Common myeloid progenitor, CD34-positive (primary cell): Measurements from ENCODE around the gene TMEM201.
A peak's percentile ranks its signal among the peaks of the same experiment; 100 is the strongest.
"Not testable (repeated sequence)": the region's sequence is repeated elsewhere in the genome, so short reads cannot be mapped to it uniquely, and the experiment has no call there.

ENCODE experiments used
- CTCF ChIA-PET: fragments of 350-600 bp; sonication (Branson Sonifier 250); formaldehyde crosslinking; loops from one replicate; lab custom pipeline; 2021; ENCODE audit warnings: antibody characterized with exemption; lab: Charles Lee
- POLR2A ChIA-PET: fragments of 350-600 bp; sonication (Branson Sonifier 250); formaldehyde crosslinking; loops from one replicate; lab custom pipeline; 2021; ENCODE audit warnings: antibody characterized with exemption; lab: Charles Lee
- DNase-seq, 3 donors: peaks; one replicate each; pipeline versions ENCODE4 v3.0.0 to v3.0.0-alpha.2; 2013
- H3K27ac ChIP-seq, 2 experiments: 1 replicate in 1 of 2; 2 replicates in 1 of 2; pipeline ENCODE4 v1.7.0; 2013; ENCODE audit warnings: inconsistent platforms in 2 of 2, low read length in 2 of 2, mild to moderate bottlenecking in 2 of 2, low read depth in 1 of 2, moderate library complexity in 1 of 2; ENCODE audit not compliant: severe bottlenecking in 2 of 2, insufficient read depth in 1 of 2, poor library complexity in 1 of 2
- H3K27me3 ChIP-seq, 5 experiments: replicated peaks in 2 of 5; 1 replicate in 3 of 5; 2 replicates in 2 of 5; pipeline versions ENCODE4 v1.6.1 to v1.7.0; 2013; ENCODE audit warnings: low read length in 4 of 5, mild to moderate bottlenecking in 2 of 5, moderate library complexity in 2 of 5, inconsistent platforms in 1 of 5; ENCODE audit not compliant: insufficient read depth in 5 of 5, control insufficient read depth in 4 of 5
- H3K36me3 ChIP-seq, 4 experiments: 1 replicate in 2 of 4; 2 replicates in 2 of 4; pipeline versions ENCODE4 v1.6.1 to v1.7.0; 2013; ENCODE audit warnings: low read length in 3 of 4, control low read depth in 1 of 4, mild to moderate bottlenecking in 1 of 4; ENCODE audit not compliant: control insufficient read depth in 4 of 4, insufficient read depth in 4 of 4
- H3K4me1 ChIP-seq, 4 experiments: 1 replicate in 3 of 4; 2 replicates in 1 of 4; pipeline versions ENCODE4 v1.6.1 to v1.7.1; 2013; ENCODE audit warnings: low read length in 3 of 4, mild to moderate bottlenecking in 3 of 4, control low read depth in 1 of 4, inconsistent platforms in 1 of 4, moderate library complexity in 1 of 4; ENCODE audit not compliant: control insufficient read depth in 4 of 4, insufficient read depth in 4 of 4; ENCODE audit errors: control extremely low read depth in 1 of 4
- H3K4me3 ChIP-seq, 7 experiments: 1 replicate in 4 of 7; 2 replicates in 3 of 7; pipeline versions ENCODE4 v1.5.1 to v1.7.0; 2013; ENCODE audit warnings: mild to moderate bottlenecking in 7 of 7, low read length in 6 of 7, moderate library complexity in 6 of 7, inconsistent platforms in 2 of 7, low read depth in 2 of 7, control low read depth in 1 of 7; ENCODE audit not compliant: insufficient read depth in 4 of 7, control insufficient read depth in 1 of 7; ENCODE audit errors: extremely low read depth in 1 of 7
- H3K9me3 ChIP-seq, 5 experiments: 1 replicate in 4 of 5; 2 replicates in 1 of 5; pipeline versions ENCODE4 v1.6.1 to v1.7.1; 2013; ENCODE audit warnings: low read length in 4 of 5, mild to moderate bottlenecking in 2 of 5, inconsistent platforms in 1 of 5, low read depth in 1 of 5, moderate library complexity in 1 of 5; ENCODE audit not compliant: control insufficient read depth in 4 of 5, insufficient read depth in 2 of 5; ENCODE audit errors: control extremely low read depth in 1 of 5
- WGBS: methylation state at CpG from one replicate; pipeline ENCODE4 v1.1.5; 2013; ENCODE audit not compliant: insufficient coverage; 5-methylcytosine and 5-hydroxymethylcytosine counted together

TMEM201 gene

GRCh38 chr1:9613625-9614299 is 25.1 kb downstream of the TMEM201 start:
- Histone ChIP-seq H3K4me3 (no peak overlapping the region), H3K36me3 (peaks cover 2 to 56% (median 37%) of the 10 kb centered on the region in 4 experiments), H3K9me3 (no peaks in the 10 kb centered on the region), H3K27me3 (no peaks in the 10 kb centered on the region), H3K27ac (no peak overlapping the region), H3K4me1 (peaks cover 0 to 6% (median 3%) of the 10 kb centered on the region in 4 experiments)
- CTCF ChIA-PET, result interaction anchor here (1.3 to 3.8 kb wide), 4 partner anchors 16 to 103 kb away, joined by 3 to 14 read pairs (median 5); no protein-coding TSS in a partner anchor
- WGBS, result 89% methylated on average over 14 of the region's 17 CpGs
- no peak for DNase-seq
- POLR2A ChIA-PET, result no interaction called here

- WGBS, result 54% methylated on average over 14 of the region's 16 CpGs
- peak; percentile 70 to 85 (median 83) for DNase-seq
- no peak overlapping the region for H3K4me3 ChIP-seq
- POLR2A ChIA-PET, result interaction anchor here (0.6 to 1.1 kb wide), 2 partner anchors 37 to 102 kb away, joined by 3 read pairs; no protein-coding TSS in a partner anchor
- H3K9me3 ChIP-seq, result no peaks in the 10 kb centered on the region
- peaks cover 0 to 38% (median 25%) of the 10 kb centered on the region in 4 experiments for H3K36me3 ChIP-seq
- H3K27ac ChIP-seq, result no peak overlapping the region
- CTCF ChIA-PET, result interaction anchor here (0.7 to 3.8 kb wide), 23 partner anchors 8 to 302 kb away, joined by 3 to 14 read pairs (median 7); partner anchors contain the start of gene PIK3CD
- no peaks in the 10 kb centered on the region for H3K27me3 ChIP-seq
- peaks cover 0 to 6% (median 3%) of the 10 kb centered on the region in 4 experiments for H3K4me1 ChIP-seq
Observed at GRCh38 chr1:9615316-9616063, 26.8 kb downstream of the TMEM201 start.

- CTCF ChIA-PET, result interaction anchor here (1.1 to 2.5 kb wide), 2 partner anchors 7 to 165 kb away, joined by 3 to 7 read pairs; no protein-coding TSS in a partner anchor
- no peaks in the 10 kb centered on the region for H3K9me3 ChIP-seq
Observed at GRCh38 chr1:9618909-9619679, 30.4 kb downstream of the TMEM201 start.

GRCh38 chr1:9621032-9621431 is 32.3 kb downstream of the TMEM201 start:
- peaks cover 0 to 8% (median 6%) of the 10 kb centered on the region in 4 experiments for H3K4me1 ChIP-seq
- ChIA-PET POLR2A (no interaction called here), CTCF (interaction anchor here (0.6 to 2.8 kb wide), 4 partner anchors 8 to 163 kb away, joined by 3 to 6 read pairs (median 4); no protein-coding TSS in a partner anchor)
- H3K27ac ChIP-seq, result no peak overlapping the region
- no peaks in the 10 kb centered on the region for H3K36me3 ChIP-seq
- H3K27me3 ChIP-seq, result no peaks in the 10 kb centered on the region
- H3K9me3 ChIP-seq, result no peaks in the 10 kb centered on the region
- DNase-seq, result no peak
- H3K4me3 ChIP-seq, result no peak overlapping the region

More at GRCh38 chr1:9618909-9619679, 30.4 kb downstream of the TMEM201 start:
- H3K4me3 ChIP-seq, result no peak overlapping the region
- H3K27ac ChIP-seq, result no peak overlapping the region
- H3K36me3 ChIP-seq, result peaks cover 0 to 6% (median 0%) of the 10 kb centered on the region in 4 experiments
- DNase-seq, result no peak
- H3K27me3 ChIP-seq, result no peaks in the 10 kb centered on the region
- POLR2A ChIA-PET, result no interaction called here
- peaks cover 0 to 6% (median 3%) of the 10 kb centered on the region in 4 experiments for H3K4me1 ChIP-seq
- WGBS, result 91% methylated on average over 13 of the region's 18 CpGs

GRCh38 chr1:9624081-9624480 is 35.4 kb downstream of the TMEM201 start:
- no peak overlapping the region for H3K4me3 ChIP-seq
- H3K9me3 ChIP-seq, result no peaks in the 10 kb centered on the region
- WGBS, result 94% methylated on average over 2 of the region's 2 CpGs
- peaks cover 1 to 36% (median 33%) of the 10 kb centered on the region in 4 experiments for H3K4me1 ChIP-seq
- H3K27ac ChIP-seq, result no peak overlapping the region
- ChIA-PET CTCF (interaction anchor here (0.6 to 0.7 kb wide), 2 partner anchors 26 to 29 kb away, joined by 3 to 4 read pairs; no protein-coding TSS in a partner anchor), POLR2A (no interaction called here)
- no peaks in the 10 kb centered on the region for H3K36me3 ChIP-seq
- H3K27me3 ChIP-seq, result no peaks in the 10 kb centered on the region
- DNase-seq, result no peak

- no CpG with 5 or more reads among the region's 3 CpGs for WGBS
- peaks cover 1 to 44% (median 40%) of the 10 kb centered on the region in 4 experiments for H3K4me1 ChIP-seq
- H3K27ac ChIP-seq, DNase-seq, H3K4me3 ChIP-seq, H3K36me3 ChIP-seq, POLR2A ChIA-PET, H3K27me3 ChIP-seq, H3K9me3 ChIP-seq: not testable (repeated sequence)
- CTCF ChIA-PET, result interaction anchor here (7.1 to 7.2 kb wide), 2 partner anchors 28 to 62 kb away, joined by 59 to 78 read pairs; partner anchors contain the start of gene PIK3CD
Observed at GRCh38 chr1:9625030-9625429, 36.3 kb downstream of the TMEM201 start.
